ENCODE measurements around the gene CRY2. TPM values are rescaled to one million over a fixed set of nuclear protein-coding genes. Genes with fewer than 3 reads are reported as not detected.
"Not testable (repeated sequence)": the region's sequence is repeated elsewhere in the genome, so short reads cannot be mapped to it uniquely, and the experiment has no call there.

The CRY2 gene
- total RNA-seq, 1 donor from 2014 or later, result 23.8 TPM

- no peak for DNase-seq (ENCODE audit: low read depth, low spot score)
- H3K27me3 Mint-ChIP-seq (ENCODE audit: low read depth), result no peaks in the 10 kb centered on the region
- H3K4me3 Mint-ChIP-seq, result no peak overlapping the region
- no peak overlapping the region for H3K27ac Mint-ChIP-seq (ENCODE audit: unreplicated experiment)
- H3K4me1 Mint-ChIP-seq, result peaks cover 16% of the 10 kb centered on the region
- H3K36me3 Mint-ChIP-seq (ENCODE audit: low read depth), result no peaks in the 10 kb centered on the region
- H3K9me3 Mint-ChIP-seq, result no peaks in the 10 kb centered on the region
- TF ChIP-seq CTCF (conservative IDR thresholded peaks at IDR 0.05), result no peak
These were observed 48.4 kb downstream of the CRY2 start for GRCh38 chr11:45895553-45896259.

GRCh38 chr11:45896422-45896984 lies 49.2 kb downstream of the CRY2 start:
- Mint-ChIP-seq H3K4me3 (no peak overlapping the region), H3K27me3 (ENCODE audit: low read depth) (no peaks in the 10 kb centered on the region), H3K27ac (ENCODE audit: unreplicated experiment) (no peak overlapping the region), H3K4me1 (peaks cover 24% of the 10 kb centered on the region), H3K36me3 (ENCODE audit: low read depth) (no peaks in the 10 kb centered on the region), H3K9me3 (no peaks in the 10 kb centered on the region)
- DNase-seq (ENCODE audit: low read depth, low spot score), result no peak
- TF ChIP-seq CTCF (conservative IDR thresholded peaks at IDR 0.05), result no peak

DNA sequence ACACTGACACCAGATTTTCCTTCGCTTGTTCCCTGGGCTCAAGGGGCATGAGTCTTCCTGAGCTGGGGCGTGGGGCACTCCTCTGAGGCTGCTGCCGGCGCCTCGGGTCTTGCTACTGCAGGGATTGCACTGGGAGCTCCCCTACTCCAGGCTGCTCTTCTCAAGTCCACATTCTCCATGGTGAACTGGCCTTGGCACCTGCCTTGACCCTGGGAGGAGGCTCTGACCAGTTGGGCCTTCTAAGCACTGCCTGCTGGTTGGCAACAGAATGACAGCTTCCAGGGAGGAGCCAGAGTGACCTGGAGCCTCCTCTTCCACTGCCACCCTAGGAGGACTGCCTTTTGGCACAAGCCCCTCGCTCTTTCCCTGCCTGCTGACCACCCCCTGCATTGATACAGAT lies 50.3 kb downstream of the CRY2 start:
- Mint-ChIP-seq H3K4me3 (peak overlapping the region; percentile 47), H3K9me3 (no peaks in the 10 kb centered on the region), H3K4me1 (peaks cover 30% of the 10 kb centered on the region), H3K27me3 (ENCODE audit: low read depth) (no peaks in the 10 kb centered on the region), H3K27ac (ENCODE audit: unreplicated experiment) (no peak overlapping the region), H3K36me3 (ENCODE audit: low read depth) (no peaks in the 10 kb centered on the region)
- no peak for TF ChIP-seq CTCF (conservative IDR thresholded peaks at IDR 0.05)
- no peak for DNase-seq (ENCODE audit: low read depth, low spot score)

- no peak for DNase-seq (ENCODE audit: low read depth, low spot score)
- Mint-ChIP-seq H3K27me3 (ENCODE audit: low read depth) (no peaks in the 10 kb centered on the region), H3K4me3 (peak overlapping the region; percentile 88), H3K36me3 (ENCODE audit: low read depth) (no peaks in the 10 kb centered on the region), H3K9me3 (no peaks in the 10 kb centered on the region), H3K27ac (ENCODE audit: unreplicated experiment) (peak overlapping the region; percentile 43), H3K4me1 (peaks cover 22% of the 10 kb centered on the region)
- no peak for TF ChIP-seq CTCF (conservative IDR thresholded peaks at IDR 0.05)
These were observed 51.8 kb downstream of the CRY2 start for GRCh38 chr11:45899086-45899447.

GRCh38 chr11:45899448-45900174 lies 52.3 kb downstream of the CRY2 start:
- H3K27ac Mint-ChIP-seq (ENCODE audit: unreplicated experiment), result peak overlapping the region; percentile 89
- H3K4me3 Mint-ChIP-seq, result peak overlapping the region; percentile 88
- TF ChIP-seq CTCF (conservative IDR thresholded peaks at IDR 0.05), result no peak
- H3K4me1 Mint-ChIP-seq, result peaks cover 22% of the 10 kb centered on the region
- H3K9me3 Mint-ChIP-seq, result no peaks in the 10 kb centered on the region
- no peaks in the 10 kb centered on the region for H3K27me3 Mint-ChIP-seq (ENCODE audit: low read depth)
- H3K36me3 Mint-ChIP-seq (ENCODE audit: low read depth), result no peaks in the 10 kb centered on the region
- peak; percentile 76 for DNase-seq (ENCODE audit: low read depth, low spot score)

DNA sequence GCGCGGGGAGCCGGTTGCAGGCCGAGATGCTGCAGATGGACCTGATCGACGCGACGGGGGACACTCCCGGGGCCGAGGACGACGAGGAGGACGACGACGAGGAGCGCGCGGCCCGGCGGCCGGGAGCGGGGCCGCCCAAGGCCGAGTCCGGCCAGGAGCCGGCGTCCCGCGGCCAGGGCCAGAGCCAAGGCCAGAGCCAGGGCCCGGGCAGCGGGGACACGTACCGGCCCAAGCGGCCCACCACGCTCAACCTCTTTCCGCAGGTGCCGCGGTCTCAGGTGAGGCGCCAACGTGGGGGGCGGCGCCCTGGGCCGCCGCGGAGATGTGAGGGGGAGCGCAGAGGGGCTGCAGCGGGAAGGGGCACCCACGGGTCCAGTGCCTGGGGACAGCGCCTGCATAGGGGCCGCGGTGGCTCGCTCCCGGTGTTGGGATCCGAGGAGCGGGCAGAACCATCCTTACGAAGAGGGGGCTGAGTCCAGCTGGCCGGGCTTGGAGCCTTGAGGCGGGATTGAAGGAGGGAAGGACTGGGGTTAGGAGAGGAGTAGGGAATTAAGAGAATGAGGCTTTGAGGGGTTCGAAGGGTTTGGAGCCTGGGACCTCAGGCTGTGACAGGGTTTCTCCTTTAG lies 53.0 kb downstream of the CRY2 start:
- H3K9me3 Mint-ChIP-seq; H3K36me3 Mint-ChIP-seq (ENCODE audit: low read depth); DNase-seq (ENCODE audit: low read depth, low spot score); H3K27me3 Mint-ChIP-seq (ENCODE audit: low read depth): not testable (repeated sequence)
- Mint-ChIP-seq H3K4me1 (peaks cover 22% of the 10 kb centered on the region), H3K4me3 (peak overlapping the region; percentile 90), H3K27ac (ENCODE audit: unreplicated experiment) (peak overlapping the region; percentile 95)

Data from neural crest cell (in vitro differentiated cells).